Keratinocyte (primary cell): ENCODE results near the gene PXYLP1. TPM values are rescaled to one million over a fixed set of nuclear protein-coding genes. Genes with fewer than 3 reads are reported as not detected.

ENCODE experiments used
- DNase-seq: peaks from one replicate; pipeline ENCODE4 v3.0.0-alpha.2; 2011; ENCODE audit warnings: low read depth, missing footprints, low spot score
- FAIRE-seq: peaks from 2 replicates; lab custom pipeline; 2011; peaks lifted over from hg19 to GRCh38; lab: Jason Lieb, UNC
- H2AFZ ChIP-seq: 2 replicates; pipeline ENCODE4 v1.6.0; 2012; ENCODE audit warnings: low read length, control low read depth, inconsistent platforms; ENCODE audit not compliant: control insufficient read depth
- H3K27ac ChIP-seq: 2 replicates; pipeline ENCODE4 v1.5.1; 2011; ENCODE audit warnings: low read length; ENCODE audit not compliant: control insufficient read depth, insufficient read depth
- H3K27me3 ChIP-seq: 3 replicates; pipeline ENCODE4 v1.6.0; 2011; ENCODE audit warnings: low read length; ENCODE audit not compliant: control insufficient read depth, insufficient read depth; ENCODE audit errors: extremely low read depth
- H3K36me3 ChIP-seq, 2 experiments: 2 replicates in 1 of 2; 3 replicates in 1 of 2; pipeline ENCODE4 v1.5.1; 2011; ENCODE audit warnings: low read length in 2 of 2, mild to moderate bottlenecking in 1 of 2; ENCODE audit not compliant: control insufficient read depth in 2 of 2, insufficient read depth in 2 of 2; ENCODE audit errors: extremely low read depth in 1 of 2
- H3K4me1 ChIP-seq: 3 replicates; pipeline ENCODE4 v1.5.1; 2011; ENCODE audit warnings: low read length; ENCODE audit not compliant: control insufficient read depth, insufficient read depth; ENCODE audit errors: extremely low read depth
- H3K4me2 ChIP-seq: 3 replicates; pipeline ENCODE4 v1.6.0; 2011; ENCODE audit warnings: low read depth, low read length; ENCODE audit not compliant: control insufficient read depth, insufficient read depth; ENCODE audit errors: extremely low read depth
- H3K4me3 ChIP-seq, 3 experiments: fragments of 200-600 bp in 1 of 3; sonication (generic) in 1 of 3; 2 replicates in 2 of 3; 3 replicates in 1 of 3; pipeline ENCODE4 v1.5.1; 2011 to 2016; ENCODE audit warnings: low read length in 3 of 3, mild to moderate bottlenecking in 3 of 3, control low read depth in 2 of 3, inconsistent platforms in 1 of 3, low read depth in 1 of 3, mixed read lengths in 1 of 3, mixed run types in 1 of 3, moderate library complexity in 1 of 3; ENCODE audit not compliant: control insufficient read depth in 2 of 3, insufficient read depth in 2 of 3; ENCODE audit errors: extremely low read depth in 1 of 3
- H3K79me2 ChIP-seq: 2 replicates; pipeline ENCODE4 v1.6.0; 2012; ENCODE audit warnings: low read length; ENCODE audit not compliant: control insufficient read depth, insufficient read depth
- H3K9ac ChIP-seq: 3 replicates; pipeline ENCODE4 v1.6.0; 2011; ENCODE audit warnings: low read length; ENCODE audit not compliant: control insufficient read depth, insufficient read depth; ENCODE audit errors: extremely low read depth
- H3K9me1 ChIP-seq: 3 replicates; pipeline ENCODE4 v1.6.0; 2011; ENCODE audit warnings: low read length; ENCODE audit not compliant: control insufficient read depth, insufficient read depth; ENCODE audit errors: extremely low read depth
- H3K9me3 ChIP-seq: 2 replicates; pipeline ENCODE4 v1.5.1; 2012; ENCODE audit warnings: low read depth, low read length; ENCODE audit not compliant: control insufficient read depth
- H4K20me1 ChIP-seq: 3 replicates; pipeline ENCODE4 v1.6.0; 2011; ENCODE audit warnings: low read length; ENCODE audit not compliant: control insufficient read depth, insufficient read depth; ENCODE audit errors: extremely low read depth
- EZH2 ChIP-seq: IDR thresholded peaks from one replicate; pipeline ENCODE4 v1.6.1; 2012; ENCODE audit warnings: inconsistent platforms, mild to moderate bottlenecking, low read length, moderate library complexity
- dilution Hi-C: fragments of 300-500 bp; cut with MboI; formaldehyde crosslinking; loops from one replicate; pipeline ENCODE4 v1.7.0; 2020; ENCODE audit warnings: low sequenced_read_pairs; ENCODE audit not compliant: extremely low pct_ligation_motif_present
- polyA plus RNA-seq, 5 experiments: library from polyadenylated mRNA; depleted of rRNA in 3 of 5; stranded (reverse) in 3 of 5; stranded (forward) in 1 of 5; unstranded in 1 of 5; fragments of >200 nt; gene quantifications; 1 replicate in 1 of 5; 2 replicates in 3 of 5; 3 replicates in 1 of 5; pipeline versions ENCODE4 v1.2.1 to v1.2.3, GENCODE V29; 2011 to 2012; ENCODE audit warnings: missing spikeins in 2 of 5, low read depth in 1 of 5, low replicate concordance in 1 of 5
- TF ChIP-seq, protein P1 (sequence below), 3 experiments: IDR thresholded peaks in 1 of 3; conservative IDR thresholded peaks in 1 of 3; optimal IDR thresholded peaks in 1 of 3; 2 replicates in 2 of 3; 3 replicates in 1 of 3; pipeline versions ENCODE3 to v1.5.1; 2011; ENCODE audit warnings: low read length in 3 of 3, mild to moderate bottlenecking in 3 of 3, moderate library complexity in 2 of 3, control low read depth in 1 of 3, inconsistent platforms in 1 of 3; ENCODE audit not compliant: insufficient read depth in 2 of 3; ENCODE audit errors: extremely low read depth in 1 of 3

Gene PXYLP1
- polyA plus RNA-seq, 1 donor (not counting 4 experiments of a cell fraction or from before 2014, with no cell fraction given): 3.0 TPM

DNA sequence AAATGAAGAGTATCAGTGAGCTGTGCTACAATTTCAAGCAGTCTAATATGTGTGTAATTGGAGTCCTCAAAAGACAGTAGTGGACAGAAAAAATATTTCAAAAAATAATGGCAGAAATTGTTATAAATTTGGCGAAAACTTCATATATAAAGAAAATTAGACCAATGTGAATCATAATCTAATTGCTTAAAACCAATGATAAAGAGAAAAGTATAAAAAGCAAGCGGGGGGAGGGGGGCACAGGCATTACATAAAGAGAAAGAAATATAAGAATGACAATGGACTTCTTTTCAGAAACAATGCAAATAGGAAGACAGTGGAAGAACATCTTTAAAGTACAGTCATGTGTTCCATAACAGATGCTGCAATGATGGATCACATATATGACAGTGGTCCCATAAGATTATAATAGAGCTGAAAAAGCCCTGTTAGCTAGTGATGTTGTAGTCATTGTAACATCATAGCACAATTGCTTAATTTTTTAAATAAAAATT, 7.9 kb upstream of the PXYLP1 start:
- TF ChIP-seq EZH2: no peak
- TF ChIP-seq, protein P1, sequence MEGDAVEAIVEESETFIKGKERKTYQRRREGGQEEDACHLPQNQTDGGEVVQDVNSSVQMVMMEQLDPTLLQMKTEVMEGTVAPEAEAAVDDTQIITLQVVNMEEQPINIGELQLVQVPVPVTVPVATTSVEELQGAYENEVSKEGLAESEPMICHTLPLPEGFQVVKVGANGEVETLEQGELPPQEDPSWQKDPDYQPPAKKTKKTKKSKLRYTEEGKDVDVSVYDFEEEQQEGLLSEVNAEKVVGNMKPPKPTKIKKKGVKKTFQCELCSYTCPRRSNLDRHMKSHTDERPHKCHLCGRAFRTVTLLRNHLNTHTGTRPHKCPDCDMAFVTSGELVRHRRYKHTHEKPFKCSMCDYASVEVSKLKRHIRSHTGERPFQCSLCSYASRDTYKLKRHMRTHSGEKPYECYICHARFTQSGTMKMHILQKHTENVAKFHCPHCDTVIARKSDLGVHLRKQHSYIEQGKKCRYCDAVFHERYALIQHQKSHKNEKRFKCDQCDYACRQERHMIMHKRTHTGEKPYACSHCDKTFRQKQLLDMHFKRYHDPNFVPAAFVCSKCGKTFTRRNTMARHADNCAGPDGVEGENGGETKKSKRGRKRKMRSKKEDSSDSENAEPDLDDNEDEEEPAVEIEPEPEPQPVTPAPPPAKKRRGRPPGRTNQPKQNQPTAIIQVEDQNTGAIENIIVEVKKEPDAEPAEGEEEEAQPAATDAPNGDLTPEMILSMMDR (optimal IDR thresholded peaks at IDR 0.05 in 1 of 3, IDR thresholded peaks at IDR 0.05 in 1 of 3, conservative IDR thresholded peaks at IDR 0.05 in 1 of 3; ENCODE audit: extremely low read depth in 1 of 3, insufficient read depth in 2 of 3, low read length in 3 of 3): no peak
- Histone ChIP-seq H3K36me3 (no peaks in the 10 kb centered on the region), H3K79me2 (no peaks in the 10 kb centered on the region), H2AFZ (no peak overlapping the region), H3K4me2 (no peak overlapping the region), H3K9ac (no peak overlapping the region), H4K20me1 (no peaks in the 10 kb centered on the region), H3K4me1 (no peaks in the 10 kb centered on the region), H3K9me1 (no peaks in the 10 kb centered on the region), H3K27ac (no peak overlapping the region), H3K27me3 (peaks cover 5% of the 10 kb centered on the region), H3K9me3 (no peaks in the 10 kb centered on the region), H3K4me3 (no peak overlapping the region)
- FAIRE-seq (no peak), DNase-seq (no peak)
- dilution Hi-C loops: no loop called here

DNA sequence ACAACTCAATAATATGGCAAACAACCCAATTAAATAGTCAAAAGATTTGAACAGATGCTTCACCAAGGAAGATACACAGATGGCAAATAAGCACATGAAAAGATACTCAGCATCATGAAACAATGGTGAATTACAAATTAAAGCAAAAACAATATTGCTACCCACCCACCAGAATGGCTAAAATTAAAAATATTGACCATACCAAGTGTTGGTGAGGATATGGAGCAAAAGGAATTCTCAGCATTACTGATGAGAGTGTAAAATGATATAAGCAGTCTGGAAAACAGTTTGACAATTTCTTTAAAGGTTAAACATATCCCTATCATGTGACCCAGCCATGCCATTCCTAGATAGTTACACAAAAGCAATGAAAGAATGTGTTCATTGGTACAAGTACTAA, 5.7 kb upstream of the PXYLP1 start:
- H3K4me3 ChIP-seq: no peak overlapping the region
- no peaks in the 10 kb centered on the region for H3K9me1 ChIP-seq
- no peak overlapping the region for H3K27ac ChIP-seq
- H3K79me2 ChIP-seq: no peaks in the 10 kb centered on the region
- no peak overlapping the region for H3K9ac ChIP-seq
- dilution Hi-C loops: no loop called here
- no peaks in the 10 kb centered on the region for H4K20me1 ChIP-seq
- H3K36me3 ChIP-seq: no peaks in the 10 kb centered on the region
- H3K4me2 ChIP-seq: no peak overlapping the region
- H3K9me3 ChIP-seq: no peaks in the 10 kb centered on the region
- H2AFZ ChIP-seq: no peak overlapping the region
- DNase-seq (no peak), FAIRE-seq (no peak)
- no peaks in the 10 kb centered on the region for H3K4me1 ChIP-seq
- TF ChIP-seq, protein P1 (optimal IDR thresholded peaks at IDR 0.05 in 1 of 3, IDR thresholded peaks at IDR 0.05 in 1 of 3, conservative IDR thresholded peaks at IDR 0.05 in 1 of 3; ENCODE audit: extremely low read depth in 1 of 3, insufficient read depth in 2 of 3, low read length in 3 of 3): no peak
- TF ChIP-seq EZH2: no peak
- peaks cover 2% of the 10 kb centered on the region for H3K27me3 ChIP-seq
